Limb (tissue), 2 donors: ENCODE data around the gene GFRA4.
"Not testable (repeated sequence)": the region's sequence is repeated elsewhere in the genome, so short reads cannot be mapped to it uniquely, and the experiment has no call there.

Experiments
- DNase-seq, 2 donors: peaks; one replicate each; pipeline ENCODE4 v3.0.0-alpha.2; 2016; ENCODE audit errors: extremely low spot score in 2 of 2

The GFRA4 gene

DNA sequence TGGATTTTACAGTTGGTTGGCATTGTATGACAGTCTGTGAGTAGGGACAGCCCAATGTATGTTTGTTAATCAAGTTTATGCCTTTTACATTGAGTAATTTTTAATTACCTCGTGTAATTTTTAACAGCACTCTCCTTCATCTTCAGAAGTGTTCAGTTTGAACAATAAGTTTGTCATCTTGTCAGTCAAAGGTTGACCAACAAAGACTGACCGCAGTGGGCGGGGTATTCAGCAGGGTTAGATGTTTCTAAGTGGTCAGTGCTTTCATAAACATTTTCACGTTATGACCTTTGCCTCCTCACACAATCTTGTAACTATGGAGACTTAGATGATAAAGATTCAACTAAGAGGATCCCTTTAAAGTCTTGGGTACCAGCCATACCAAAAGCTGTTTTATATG, 40.8 kb downstream of the GFRA4 start:
- no peak for DNase-seq

- no peak for DNase-seq
Measured at GRCh38 chr20:3621111-3621510, 42.1 kb downstream of the GFRA4 start.

DNA sequence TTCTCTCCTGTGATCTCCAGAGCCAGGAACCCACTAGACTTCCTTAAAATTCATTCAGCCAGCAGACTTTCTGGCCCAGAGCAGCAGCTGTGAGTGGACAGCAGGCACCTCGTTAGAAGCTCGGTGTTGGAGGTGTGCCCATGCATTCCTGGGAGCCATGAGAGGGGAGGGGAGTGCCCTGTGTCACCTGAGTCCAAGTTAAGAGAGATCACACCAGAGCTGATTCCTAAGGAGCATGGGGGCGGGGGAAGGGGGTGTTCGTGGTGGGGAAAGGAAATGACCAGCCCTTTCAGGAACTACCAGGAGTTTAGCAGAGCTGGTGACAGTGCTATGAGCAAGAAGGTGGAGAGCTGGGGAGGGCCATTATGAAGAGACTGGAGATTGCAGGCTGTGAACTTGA, 46.9 kb downstream of the GFRA4 start:
- peak in 1 of 2 donors; percentile 36 for DNase-seq

DNA sequence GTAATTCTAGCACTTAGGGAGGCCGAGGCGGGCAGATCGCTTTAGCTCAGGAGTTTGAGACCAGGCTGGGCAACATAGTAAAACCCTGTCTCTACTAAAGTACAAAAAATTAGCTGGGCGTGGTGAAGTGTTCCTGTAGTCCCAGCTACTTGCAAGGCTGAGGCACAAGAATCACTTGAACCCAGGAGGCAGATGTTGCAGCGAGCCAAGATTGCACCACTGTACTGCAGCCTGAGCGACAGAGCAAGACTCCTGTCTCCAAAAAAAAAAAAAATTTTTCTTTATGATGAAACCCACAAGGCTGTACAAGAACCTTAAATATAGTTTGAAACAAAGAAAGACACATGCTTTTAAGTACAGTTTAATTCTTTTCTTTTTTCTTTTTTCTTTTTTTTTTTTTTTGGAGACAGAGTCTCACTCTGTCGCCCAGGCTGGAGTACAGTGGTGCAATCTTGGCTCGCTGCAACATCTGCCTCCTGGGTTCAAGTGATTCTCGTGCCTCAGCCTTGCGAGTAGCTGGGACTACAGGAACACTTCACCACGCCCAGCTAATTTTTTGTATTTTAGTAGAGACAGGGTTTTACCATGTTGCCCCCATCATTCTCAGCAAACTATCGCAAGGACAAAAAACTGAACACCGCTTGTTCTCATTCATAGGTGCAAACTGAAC, 47.9 kb downstream of the GFRA4 start:
- DNase-seq, result not testable (repeated sequence)

GRCh38 chr20:3614466-3614865, 48.7 kb downstream of the GFRA4 start:
- DNase-seq, result no peak

DNA sequence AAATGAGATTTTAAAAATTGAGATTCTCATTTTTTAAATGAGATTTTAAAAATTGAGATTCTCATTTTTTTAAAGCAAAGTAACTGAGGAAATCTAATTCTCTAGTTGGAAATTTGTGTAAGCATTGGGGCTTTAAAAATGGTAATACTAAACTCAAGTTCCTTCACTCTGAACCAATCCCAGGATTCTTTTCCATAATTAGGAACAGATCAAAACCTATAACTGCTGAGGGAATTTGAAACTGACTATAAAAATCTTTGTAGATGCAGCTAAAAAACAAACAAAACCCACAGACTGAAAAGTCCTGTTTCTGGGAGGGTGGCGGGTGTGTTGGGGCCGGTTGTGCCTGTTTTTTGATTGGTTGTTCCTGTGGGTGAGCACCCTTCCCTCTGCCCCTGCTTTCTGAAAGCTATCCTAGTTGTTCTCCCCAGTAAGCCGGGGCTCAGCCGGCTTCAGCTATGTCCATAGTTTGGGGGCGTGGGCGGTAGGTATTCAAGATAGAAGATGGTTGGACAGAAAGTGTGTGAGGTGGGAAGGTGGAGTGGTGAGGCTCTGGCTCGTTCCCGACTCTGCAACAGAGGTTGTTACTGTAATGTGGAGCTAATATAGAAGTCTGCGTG, 49.3 kb downstream of the GFRA4 start:
- DNase-seq, result peak; percentile 13 to 37

- no peak for DNase-seq
Measured at GRCh38 chr20:3612795-3613572, 50.2 kb downstream of the GFRA4 start.

DNA sequence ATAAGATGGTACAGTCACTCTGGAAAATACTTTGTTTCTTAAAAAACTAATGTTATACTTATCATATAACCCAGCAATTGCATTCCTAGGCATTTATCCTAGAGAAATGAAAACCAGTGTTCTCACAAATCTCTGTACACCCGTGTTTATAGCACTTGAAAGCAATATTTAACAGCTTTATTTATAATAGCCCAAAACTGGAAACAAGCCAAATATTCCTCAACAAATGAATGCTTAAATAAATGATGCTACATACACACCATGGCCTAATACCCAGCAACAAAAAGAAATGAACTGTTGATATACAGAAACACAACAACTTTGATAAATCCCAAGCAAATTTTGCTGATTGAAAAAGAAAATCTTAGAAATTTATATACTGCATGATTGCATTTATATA, 51.3 kb downstream of the GFRA4 start:
- DNase-seq, result no peak
